ENCODE data around the gene STAC2.
A peak's percentile ranks its signal among the peaks of the same experiment; 100 is the strongest.

STAC2 gene

DNA sequence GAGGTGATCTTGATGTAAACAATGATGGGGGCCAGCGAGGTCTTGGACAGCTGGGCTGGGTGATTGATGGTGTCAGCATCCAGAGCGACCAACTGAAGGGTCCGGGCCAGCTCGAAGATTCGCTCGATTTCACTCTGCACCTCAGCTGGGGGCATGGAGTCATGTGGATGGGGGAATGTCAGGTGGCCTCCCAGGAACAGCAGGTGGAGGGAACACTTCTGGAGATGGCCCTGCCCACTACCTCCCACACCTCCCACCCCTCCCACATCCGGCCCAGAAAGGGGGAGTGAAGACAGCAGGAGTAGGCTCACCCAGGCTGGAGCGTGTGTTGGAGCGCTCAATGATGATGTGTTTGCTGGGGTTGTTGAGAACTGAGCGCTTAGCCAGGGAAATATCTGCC is 42.0 kb downstream of the STAC2 start:
- DNase-seq (ENCODE audit: low read depth in 1 of 2, low spot score in 1 of 2): no peak
- no peak for TF ChIP-seq JUND (IDR thresholded peaks at IDR 0.05; ENCODE audit: low read depth)
- in situ Hi-C loops (cut with HindIII; ENCODE audit: low pct_unique_long_range_greater_than_20kb, low sequenced_read_pairs): no loop called here

DNA sequence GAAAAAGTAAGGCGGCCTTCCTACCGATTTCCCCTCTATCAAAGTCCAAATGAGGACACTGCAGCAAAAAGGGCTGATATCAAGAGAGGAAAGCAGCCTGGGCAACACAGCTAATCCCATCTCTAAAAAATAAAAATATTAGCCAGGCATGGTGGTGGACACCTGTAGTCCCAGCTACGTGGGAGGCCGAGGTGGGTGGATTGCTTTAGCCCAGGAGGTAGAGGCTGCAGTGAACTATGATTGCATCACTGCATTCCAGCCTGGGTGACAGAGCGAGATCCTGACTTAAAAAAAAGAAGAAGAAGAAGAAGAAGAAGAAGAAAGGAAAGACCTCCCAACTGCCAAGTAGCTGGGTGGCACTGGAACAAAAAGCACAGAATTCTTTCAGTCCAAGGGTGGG is 42.7 kb downstream of the STAC2 start:
- in situ Hi-C loops (cut with HindIII; ENCODE audit: low pct_unique_long_range_greater_than_20kb, low sequenced_read_pairs): no loop called here
- no peak for TF ChIP-seq JUND (IDR thresholded peaks at IDR 0.05; ENCODE audit: low read depth)
- DNase-seq (ENCODE audit: low read depth in 1 of 2, low spot score in 1 of 2): no peak

DNA sequence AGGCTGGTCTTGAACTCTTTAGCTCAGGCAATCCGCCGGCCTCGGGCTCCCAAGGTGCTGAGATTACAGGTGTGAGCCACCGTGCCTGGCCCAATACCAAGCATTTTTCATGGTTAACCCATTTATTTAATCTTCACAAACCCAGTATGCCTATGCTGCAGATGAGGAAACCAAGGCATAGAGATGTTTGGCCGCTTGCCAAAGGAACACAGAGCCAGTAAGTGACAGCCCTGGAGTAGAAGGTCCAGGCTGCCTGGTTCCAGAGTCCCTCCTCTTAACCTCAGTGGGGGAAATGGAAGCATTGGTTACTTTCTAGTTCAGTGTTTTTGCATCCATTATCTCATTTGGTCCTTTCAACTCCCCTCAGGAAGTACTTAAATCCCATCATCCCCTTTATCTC is 44.4 kb downstream of the STAC2 start:
- no peak for TF ChIP-seq JUND (IDR thresholded peaks at IDR 0.05; ENCODE audit: low read depth)
- in situ Hi-C loops (cut with HindIII; ENCODE audit: low pct_unique_long_range_greater_than_20kb, low sequenced_read_pairs): no loop called here
- DNase-seq (ENCODE audit: low read depth in 1 of 2, low spot score in 1 of 2): no peak

DNA sequence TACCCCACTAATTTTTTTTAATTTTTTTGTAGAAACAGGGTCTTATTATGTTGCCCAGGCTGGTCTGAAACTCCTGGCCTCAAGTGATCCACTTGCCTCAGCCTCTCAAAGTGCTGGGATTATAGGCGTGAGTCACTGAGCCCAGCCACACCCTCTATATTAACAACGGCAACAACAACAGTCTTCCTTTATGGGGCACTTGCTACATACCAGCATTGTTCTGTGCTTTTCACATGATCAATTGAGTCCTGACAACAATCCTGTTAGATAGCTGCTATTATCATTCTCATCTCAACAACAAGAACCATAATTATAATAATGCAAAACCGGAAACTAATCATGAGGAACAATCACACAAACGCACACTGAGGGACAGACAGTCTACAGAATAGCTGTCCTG is 47.2 kb downstream of the STAC2 start:
- no peak for DNase-seq (ENCODE audit: low read depth in 1 of 2, low spot score in 1 of 2)
- in situ Hi-C loops (cut with HindIII; ENCODE audit: low pct_unique_long_range_greater_than_20kb, low sequenced_read_pairs): no loop called here
- TF ChIP-seq JUND (IDR thresholded peaks at IDR 0.05; ENCODE audit: low read depth): no peak

- peak in 1 of 2 experiments; percentile 94 for DNase-seq (ENCODE audit: low read depth in 1 of 2, low spot score in 1 of 2)
- TF ChIP-seq JUND (IDR thresholded peaks at IDR 0.05; ENCODE audit: low read depth): no peak
- in situ Hi-C loops (cut with HindIII; ENCODE audit: low pct_unique_long_range_greater_than_20kb, low sequenced_read_pairs): no loop called here
Observed at GRCh38 chr17:39177256-39177655, 48.5 kb downstream of the STAC2 start.

DNA sequence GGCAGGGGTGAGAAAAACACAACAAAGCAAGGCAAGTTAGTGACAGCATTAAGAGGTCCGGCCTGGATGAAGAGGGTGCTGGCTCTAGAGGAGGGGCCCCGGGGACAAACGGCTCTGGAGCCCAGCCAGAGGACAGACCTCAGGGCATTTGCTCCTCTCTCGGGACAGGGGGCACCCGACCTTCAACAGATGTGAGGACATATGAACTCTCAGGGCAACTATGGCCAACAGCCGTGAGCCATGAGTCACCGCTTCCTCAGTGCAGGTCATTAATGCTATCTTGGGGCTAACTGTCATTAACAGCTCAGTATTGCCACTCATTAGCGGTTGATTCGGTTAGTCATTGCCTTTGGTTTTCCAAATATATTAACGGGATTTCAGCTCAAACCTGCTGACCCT is 50.1 kb downstream of the STAC2 start:
- in situ Hi-C loops (cut with HindIII; ENCODE audit: low pct_unique_long_range_greater_than_20kb, low sequenced_read_pairs): no loop called here
- DNase-seq (ENCODE audit: low read depth in 1 of 2, low spot score in 1 of 2): no peak
- TF ChIP-seq JUND (IDR thresholded peaks at IDR 0.05; ENCODE audit: low read depth): no peak

GRCh38 chr17:39174920-39175694 is 50.6 kb downstream of the STAC2 start:
- no peak for TF ChIP-seq JUND (IDR thresholded peaks at IDR 0.05; ENCODE audit: low read depth)
- in situ Hi-C loops (cut with HindIII; ENCODE audit: low pct_unique_long_range_greater_than_20kb, low sequenced_read_pairs): no loop called here
- peak; percentile 82 to 84 for DNase-seq (ENCODE audit: low read depth in 1 of 2, low spot score in 1 of 2)

DNA sequence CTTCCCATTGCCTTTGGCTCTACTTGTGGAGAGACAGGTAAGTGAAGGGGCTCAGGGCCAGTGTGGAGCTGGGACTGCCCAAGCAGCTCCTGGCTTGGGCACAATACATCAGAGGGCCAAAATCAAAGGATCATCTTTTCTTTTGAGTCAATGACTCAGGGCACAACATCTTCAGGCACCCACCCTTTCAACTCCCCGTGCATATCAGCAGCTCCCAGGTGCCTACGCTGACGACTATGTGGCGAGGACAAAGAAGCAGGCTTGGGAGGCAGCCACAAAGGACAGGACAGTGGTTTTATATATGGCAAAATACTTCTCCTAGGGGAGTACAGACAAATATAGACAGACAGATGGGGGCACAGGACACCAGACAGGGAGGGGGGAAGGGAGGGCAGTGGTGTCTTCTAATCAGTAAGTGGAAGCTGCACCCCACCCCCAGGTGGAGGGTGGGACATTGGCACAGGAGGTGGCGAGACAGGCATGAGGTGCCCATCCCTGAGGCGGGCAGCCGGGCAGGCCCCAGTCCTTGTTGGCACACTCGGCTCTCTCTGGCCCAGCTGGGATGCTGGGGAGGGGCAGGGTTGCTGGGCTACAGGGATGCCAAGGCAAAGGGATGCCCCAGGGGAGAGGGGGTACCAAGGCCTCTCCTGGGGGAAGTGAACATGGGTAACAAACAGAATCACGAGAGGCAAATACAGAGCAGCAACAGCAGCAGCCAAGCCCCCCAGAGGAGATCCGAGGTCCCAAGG is 52.0 kb downstream of the STAC2 start:
- in situ Hi-C loops (cut with HindIII; ENCODE audit: low pct_unique_long_range_greater_than_20kb, low sequenced_read_pairs): no loop called here
- no peak for TF ChIP-seq JUND (IDR thresholded peaks at IDR 0.05; ENCODE audit: low read depth)
- no peak for DNase-seq (ENCODE audit: low read depth in 1 of 2, low spot score in 1 of 2)

DNA sequence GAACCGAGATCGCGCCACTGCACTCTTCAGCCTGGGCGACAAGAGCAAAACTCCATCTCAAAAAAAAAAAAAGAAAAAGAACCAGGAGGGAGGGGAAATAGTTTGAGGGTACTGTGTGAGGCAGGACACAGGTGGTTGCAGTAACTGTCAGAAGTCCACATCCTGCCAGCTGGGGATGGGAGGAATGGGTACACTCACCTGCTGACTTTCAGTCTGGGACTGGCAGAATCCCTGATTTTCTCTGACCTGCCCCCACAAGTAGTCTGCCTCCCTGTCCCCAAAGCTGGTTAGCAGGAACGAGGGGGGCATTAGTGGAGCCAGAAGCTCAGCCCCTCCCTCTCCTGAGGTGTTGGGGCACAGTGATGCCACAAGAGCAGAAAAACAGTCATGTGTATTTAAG is 52.7 kb downstream of the STAC2 start:
- no peak for TF ChIP-seq JUND (IDR thresholded peaks at IDR 0.05; ENCODE audit: low read depth)
- in situ Hi-C loops (cut with HindIII; ENCODE audit: low pct_unique_long_range_greater_than_20kb, low sequenced_read_pairs): no loop called here
- DNase-seq (ENCODE audit: low read depth in 1 of 2, low spot score in 1 of 2): no peak

DNA sequence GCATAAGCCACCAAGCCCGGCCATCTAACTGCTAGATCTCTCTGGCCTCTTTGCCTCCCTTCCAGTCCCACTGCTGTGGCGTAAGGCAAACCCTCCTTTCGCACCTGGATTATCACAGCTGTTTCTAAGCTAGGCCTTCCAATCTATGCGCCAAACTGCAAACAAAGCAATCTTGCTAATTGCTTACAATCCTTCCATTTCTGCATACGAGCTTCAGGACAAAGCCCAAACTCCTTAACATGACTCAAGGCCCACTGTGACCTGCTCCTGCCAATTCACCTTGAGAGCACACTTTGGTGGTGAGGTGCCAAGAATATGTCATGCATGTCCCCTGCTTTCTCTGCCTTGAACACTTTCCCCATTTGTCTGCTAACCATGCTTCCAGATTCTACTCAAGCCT is 53.8 kb downstream of the STAC2 start:
- in situ Hi-C loops (cut with HindIII; ENCODE audit: low pct_unique_long_range_greater_than_20kb, low sequenced_read_pairs): no loop called here
- DNase-seq (ENCODE audit: low read depth in 1 of 2, low spot score in 1 of 2): no peak
- TF ChIP-seq JUND (IDR thresholded peaks at IDR 0.05; ENCODE audit: low read depth): no peak

DNA sequence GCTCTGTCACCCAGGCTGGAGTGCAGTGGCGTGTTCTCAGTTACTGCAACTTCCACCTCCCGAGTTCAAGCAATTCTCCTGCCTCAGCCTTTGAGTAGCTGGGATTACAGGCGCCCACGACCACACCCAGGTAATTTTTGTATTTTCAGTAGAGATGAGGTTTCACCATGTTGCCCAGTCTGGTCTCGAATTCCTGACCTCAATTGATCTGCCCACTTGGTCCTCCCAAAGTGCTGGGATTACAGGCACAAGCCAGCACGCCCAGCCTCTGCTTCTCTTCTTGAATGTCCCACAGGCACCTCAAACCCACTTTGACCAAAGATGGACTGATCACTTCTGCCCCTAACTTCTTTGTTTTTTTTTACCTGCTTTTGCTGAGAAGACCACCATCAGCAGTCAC is 55.2 kb downstream of the STAC2 start:
- in situ Hi-C loops (cut with HindIII; ENCODE audit: low pct_unique_long_range_greater_than_20kb, low sequenced_read_pairs): no loop called here
- DNase-seq (ENCODE audit: low read depth in 1 of 2, low spot score in 1 of 2): no peak
- TF ChIP-seq JUND (IDR thresholded peaks at IDR 0.05; ENCODE audit: low read depth): no peak

- in situ Hi-C loops (cut with HindIII; ENCODE audit: low pct_unique_long_range_greater_than_20kb, low sequenced_read_pairs): no loop called here
- no peak for DNase-seq (ENCODE audit: low read depth in 1 of 2, low spot score in 1 of 2)
- no peak for TF ChIP-seq JUND (IDR thresholded peaks at IDR 0.05; ENCODE audit: low read depth)
Observed at GRCh38 chr17:39170109-39170508, 55.6 kb downstream of the STAC2 start.

DNA sequence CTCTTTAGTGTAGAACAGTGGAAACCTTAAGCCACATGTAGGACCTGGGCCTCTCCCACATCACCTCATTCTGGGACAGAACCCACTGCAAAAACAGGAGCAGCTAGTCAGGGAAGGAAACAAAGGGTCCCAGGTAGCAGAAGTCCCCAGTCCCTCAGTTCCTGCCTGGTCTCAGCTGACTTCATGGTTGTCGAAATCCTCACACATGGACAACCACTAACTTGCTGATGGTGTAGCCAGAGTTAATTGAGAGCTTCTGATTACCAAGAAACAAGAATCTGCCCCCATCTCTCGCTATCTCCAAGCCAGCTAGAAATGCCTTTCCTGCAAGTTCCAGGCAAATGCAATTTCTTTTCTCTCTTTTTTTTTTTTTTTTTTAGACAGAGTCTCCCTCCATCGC is 56.2 kb downstream of the STAC2 start:
- DNase-seq (ENCODE audit: low read depth in 1 of 2, low spot score in 1 of 2): no peak
- TF ChIP-seq JUND (IDR thresholded peaks at IDR 0.05; ENCODE audit: low read depth): no peak
- in situ Hi-C loops (cut with HindIII; ENCODE audit: low pct_unique_long_range_greater_than_20kb, low sequenced_read_pairs): no loop called here

Data from T47D (cell line).